SKM-1 (cell line): ENCODE data around the gene ZNF414.
"Not testable (repeated sequence)": the region's sequence is repeated elsewhere in the genome, so short reads cannot be mapped to it uniquely, and the experiment has no call there.

Source experiments
- DNase-seq: peaks from one replicate; lab custom pipeline; 2025; ENCODE audit not compliant: unreplicated experiment; lab: John Stamatoyannopoulos, UW

ZNF414 gene, protein sequence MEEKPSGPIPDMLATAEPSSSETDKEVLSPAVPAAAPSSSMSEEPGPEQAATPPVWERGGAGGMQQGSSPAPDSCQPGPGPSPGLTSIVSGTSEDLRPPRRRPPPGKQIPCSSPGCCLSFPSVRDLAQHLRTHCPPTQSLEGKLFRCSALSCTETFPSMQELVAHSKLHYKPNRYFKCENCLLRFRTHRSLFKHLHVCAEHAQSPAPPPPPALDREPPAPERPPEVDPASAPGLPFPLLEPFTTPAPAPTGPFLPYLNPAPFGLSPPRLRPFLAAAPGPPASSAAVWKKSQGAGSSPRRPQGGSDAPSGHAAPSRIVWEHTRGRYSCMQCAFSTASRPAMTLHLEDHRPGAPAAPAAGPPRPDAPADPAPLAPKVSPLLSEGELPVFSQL

DNA sequence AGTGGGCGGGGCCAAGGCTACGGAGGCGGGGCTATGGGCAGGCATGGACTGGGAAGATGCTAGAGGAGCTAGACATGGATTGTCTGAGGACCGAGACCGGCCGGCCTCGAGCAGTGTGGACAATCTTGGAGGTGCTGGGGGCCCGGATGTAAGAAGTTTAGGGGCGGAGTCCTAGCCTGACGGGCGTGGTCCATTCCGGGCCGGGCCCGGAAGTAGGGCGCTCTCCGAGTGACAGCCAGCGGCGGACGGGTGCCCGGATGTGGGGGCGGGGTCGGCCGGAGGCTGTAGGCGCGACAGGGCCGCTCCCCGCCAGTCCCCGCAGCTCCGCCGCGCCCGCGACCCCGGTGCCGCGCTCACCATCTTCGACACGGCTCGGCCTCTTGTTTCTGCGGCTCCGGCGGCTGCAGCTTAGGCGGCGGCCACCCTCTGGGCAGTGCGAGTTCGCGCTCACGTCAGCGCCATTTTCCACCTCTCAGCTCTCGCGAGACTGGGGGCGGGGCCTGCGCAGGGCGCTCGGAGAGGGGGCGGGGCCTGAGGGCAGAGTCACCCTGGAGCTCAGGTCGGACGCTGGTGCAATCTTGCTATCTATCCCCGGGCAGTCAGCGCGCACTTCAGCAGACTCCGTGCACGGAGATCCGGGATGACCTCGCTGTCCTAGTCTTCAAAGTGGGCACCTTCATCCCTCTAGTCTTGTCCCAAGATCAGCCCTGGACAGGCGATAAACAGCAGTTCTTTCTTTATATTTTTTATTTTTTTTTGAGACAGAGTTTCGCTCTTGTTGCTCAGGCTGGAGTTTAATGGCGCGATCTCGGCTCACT, at the start of gene ZNF414:
TSS of gene ZNF414 (minus strand) at position 481 of the 818 bp plus-strand sequence. CDS start at position 360, 121 bp downstream.
- DNase-seq: peak; percentile 95

DNA sequence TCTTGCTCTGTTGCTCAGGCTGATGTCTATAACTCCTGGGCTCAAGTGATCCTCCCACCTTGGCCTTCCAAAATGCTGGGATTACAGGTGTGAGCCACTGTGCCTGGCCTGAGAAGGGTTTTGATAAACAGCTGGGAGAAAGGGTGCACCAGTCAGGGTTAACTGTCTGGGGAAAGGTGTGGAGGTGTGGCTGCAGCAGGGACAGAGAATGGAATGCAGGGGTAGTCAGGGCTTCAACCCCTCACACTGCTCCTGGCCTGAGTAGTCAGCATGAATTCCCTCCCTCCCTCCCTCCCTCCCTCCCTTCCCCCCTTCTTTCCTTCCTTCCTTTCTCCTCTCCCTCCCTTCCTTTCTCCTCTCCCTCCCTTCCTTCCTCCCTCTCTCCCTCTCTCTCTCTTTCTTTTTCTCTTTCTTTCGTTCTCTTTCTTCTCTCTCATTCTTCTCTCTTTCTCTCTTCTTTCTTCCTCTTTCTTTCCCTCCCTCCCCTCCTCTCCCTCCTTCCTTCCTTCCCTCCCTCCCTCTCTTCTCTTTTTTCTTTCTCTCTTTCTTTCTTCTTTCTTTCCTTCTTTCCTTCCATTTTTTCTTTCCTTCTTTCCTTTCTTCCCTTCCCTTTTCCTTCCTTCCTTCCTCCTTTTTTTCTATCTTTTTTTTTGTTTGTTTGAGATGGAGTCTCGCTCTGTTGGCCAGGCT, 47.3 kb upstream of the ZNF414 start:
- DNase-seq: no peak

DNA sequence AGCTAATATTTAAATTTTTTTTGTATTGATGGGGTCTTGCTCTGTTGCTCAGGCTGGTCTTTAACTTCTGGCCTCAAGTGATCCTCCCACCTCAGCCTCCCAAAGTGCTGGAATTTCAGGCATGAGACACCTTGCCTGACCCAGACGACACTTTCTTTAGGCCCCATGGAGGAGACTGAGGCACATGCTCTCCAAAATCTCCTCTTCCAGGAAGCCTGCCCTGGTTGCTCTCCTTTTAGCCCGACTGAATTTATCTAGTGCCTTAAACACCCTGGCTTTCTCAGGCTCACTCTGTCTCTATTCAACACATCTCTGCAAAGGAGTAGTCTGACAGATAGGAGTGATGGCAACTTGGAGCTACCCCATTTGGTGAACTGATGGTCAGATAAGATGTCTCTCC, 44.4 kb upstream of the ZNF414 start:
- DNase-seq: no peak

GRCh38 chr19:8557642-8558238, 43.8 kb upstream of the ZNF414 start:
- no peak for DNase-seq

DNA sequence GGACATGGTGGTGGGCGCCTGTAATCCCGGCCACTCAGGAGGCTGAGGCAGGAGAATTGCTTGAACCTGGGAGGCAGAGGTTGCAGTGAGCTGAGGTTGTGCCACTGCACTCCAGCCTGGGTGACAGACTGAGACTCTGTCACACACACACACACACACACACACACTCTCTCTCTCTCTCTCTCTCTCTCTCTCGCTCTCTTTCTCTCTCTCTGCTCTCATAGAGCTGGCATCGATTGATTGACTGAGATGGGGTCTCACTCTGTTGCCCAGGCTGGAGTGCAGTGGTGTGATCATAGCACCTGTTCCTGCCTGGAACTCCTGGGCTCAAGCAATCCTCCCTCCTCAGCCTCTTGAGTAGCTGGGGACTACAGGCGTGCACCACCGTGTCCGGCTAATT, 39.8 kb upstream of the ZNF414 start:
- not testable (repeated sequence) for DNase-seq

DNA sequence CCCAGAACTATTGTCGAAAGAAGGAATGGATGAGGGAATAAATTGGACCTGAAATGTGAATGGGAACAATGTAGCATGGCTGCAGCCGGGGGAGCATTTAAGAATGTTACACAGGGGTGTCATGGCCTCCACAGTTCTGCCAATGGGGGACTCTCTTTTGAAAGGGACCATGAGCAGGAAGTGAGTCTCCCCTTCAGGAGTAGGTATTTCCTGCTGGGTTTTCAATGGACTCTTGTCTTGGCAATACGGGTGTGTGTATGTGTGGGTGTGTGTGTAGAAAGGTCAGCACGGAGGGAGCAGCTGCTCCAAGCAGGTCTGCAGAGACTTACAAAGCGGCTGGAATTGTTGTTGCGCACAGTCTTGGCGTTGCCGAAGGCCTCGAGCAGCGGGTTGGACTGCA, 38.8 kb upstream of the ZNF414 start:
- DNase-seq: no peak

GRCh38 chr19:8550070-8550469, 36.1 kb upstream of the ZNF414 start:
- no peak for DNase-seq

DNA sequence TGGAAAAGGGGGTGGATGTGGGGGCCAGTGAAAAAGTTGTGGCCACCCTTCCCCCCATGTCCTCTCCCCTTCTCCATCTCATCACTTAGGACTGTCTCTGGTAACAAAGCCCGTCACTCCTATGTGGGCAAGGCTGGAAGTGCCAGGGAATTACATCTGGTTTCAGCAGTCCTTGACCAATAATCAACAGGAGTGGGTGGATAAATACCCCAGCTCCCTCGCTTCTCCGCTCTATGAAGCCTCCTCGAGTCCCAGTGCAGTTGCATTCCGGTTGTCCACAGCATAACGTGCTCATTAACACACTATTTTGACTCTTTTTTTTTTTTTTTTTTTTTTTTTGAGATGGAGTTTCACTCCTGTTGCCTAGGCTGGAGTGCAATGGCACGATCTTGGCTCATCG, 31.8 kb upstream of the ZNF414 start:
- DNase-seq: no peak

DNA sequence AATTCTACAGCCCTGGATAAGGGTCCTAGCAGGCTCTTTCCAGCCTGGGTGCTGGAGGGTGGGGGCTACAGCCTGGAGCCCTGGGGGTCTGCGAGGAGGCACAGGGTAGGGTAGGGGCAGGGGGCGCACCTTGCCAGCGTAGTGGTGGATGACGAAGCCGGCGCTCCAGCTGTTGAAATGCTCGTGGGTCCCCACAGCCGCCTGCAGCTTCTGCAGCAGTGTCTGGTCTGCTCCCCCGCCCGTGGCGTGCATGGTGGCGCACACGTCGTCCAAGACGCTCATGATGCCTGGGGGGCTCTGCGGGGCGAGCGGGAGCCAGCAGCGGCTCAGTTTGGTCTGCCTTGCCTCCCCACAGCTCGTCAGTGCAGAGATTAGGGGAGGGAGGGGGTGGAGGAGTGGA, 30.2 kb upstream of the ZNF414 start:
- DNase-seq: no peak

GRCh38 chr19:8539621-8540149, 25.7 kb upstream of the ZNF414 start:
- DNase-seq: no peak

DNA sequence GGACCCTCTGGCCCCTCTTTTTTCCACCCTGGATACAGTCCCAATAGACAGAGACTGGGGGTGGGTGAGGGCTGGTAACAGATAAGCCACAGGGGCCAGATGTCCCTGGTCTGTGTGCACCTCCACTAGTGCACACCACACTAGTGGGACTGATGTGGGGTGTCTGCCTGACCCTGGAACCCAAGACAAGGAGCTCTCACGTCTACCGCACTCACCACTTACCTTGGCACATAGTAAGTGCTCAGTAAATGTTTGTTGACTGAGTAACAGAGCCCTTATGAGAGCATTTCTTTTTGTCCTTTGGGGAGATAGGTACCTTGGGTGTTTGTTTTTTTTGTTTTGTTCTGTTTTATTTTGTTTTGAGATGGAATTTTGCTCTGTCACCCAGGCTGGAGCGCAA, 23.1 kb upstream of the ZNF414 start:
- no peak for DNase-seq

- no peak for DNase-seq
Observed at GRCh38 chr19:8536282-8536681, 22.3 kb upstream of the ZNF414 start.

- no peak for DNase-seq
Observed at GRCh38 chr19:8532225-8532624, 18.3 kb upstream of the ZNF414 start.

DNA sequence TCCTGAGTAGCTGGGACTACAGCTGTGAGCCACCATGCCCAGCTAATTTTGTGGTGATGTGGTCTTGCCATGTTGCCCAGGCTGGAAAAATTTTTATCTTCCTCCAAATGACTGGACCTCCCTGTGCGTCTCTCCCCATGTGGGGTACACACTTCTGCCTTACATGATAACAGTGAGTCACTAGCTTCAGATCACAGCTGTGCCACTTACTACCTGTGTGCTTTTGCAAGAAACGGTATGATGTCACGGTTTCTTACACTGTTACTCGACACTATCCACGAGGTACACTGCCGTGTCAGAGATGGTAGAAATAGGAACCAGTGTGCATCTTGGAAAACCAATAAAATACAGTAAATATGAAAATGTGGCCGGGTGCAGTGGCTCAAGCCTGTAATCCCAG, 17.5 kb upstream of the ZNF414 start:
- DNase-seq: no peak

DNA sequence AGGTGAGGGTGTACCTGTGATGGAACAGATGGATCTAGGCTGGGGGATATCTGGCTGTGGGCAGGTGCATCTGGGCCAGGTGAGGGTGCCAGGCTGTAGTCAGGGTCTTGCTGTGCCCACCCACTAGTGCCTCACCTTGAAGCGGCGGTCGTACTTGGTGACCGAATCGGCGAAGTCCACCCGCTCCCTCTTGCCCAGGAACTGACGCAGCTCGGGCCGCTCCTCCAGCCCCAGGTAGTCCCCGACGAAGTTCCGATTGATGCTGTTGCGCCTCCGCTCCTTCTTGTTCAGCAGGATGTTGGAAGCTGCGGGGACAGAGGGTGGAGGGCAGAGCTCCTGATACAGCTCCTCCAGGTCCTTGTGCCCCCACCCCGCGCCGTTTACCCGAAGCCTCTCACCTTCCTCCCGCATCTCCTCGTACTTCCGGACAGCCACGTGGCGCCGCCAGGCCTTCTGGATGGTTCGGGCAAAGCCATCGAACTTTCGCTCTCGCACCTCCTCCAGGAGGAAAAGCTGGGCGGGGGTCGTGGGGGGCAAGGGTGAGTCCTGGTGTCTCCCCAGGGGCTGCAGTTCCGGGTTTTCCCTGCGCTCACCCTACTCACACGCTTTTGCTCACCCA, 16.2 kb upstream of the ZNF414 start:
- no peak for DNase-seq

DNA sequence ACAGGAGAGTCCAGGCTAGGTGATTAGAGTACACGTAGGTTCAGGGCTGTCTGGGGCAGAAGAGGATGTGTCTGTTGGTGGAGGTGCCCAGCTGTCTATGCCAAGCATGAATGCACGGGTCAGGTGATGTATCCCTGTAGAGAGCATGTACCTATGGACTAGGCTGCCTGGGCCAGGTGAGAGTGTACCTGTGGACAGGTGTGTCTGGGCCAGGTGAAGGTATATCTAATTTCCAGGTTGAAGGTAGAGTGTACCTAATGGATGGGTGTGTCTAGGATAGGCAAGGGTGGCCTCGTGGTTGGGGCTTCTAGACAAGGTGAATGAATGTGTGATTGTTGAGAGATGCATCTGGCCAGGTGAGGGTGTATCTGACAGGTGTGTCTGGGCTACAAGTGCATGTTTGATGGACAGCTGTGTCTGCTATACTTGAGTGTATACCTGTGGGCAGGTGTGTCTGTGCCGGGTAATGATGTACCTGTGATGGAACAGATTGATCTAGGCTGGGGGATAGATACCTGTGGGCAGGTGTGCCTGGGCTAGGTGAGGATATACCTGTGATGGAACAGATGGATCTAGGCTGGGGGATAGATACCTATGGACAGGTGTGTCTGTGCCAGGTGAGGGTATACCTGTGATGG, 15.5 kb upstream of the ZNF414 start:
- DNase-seq: no peak

DNA sequence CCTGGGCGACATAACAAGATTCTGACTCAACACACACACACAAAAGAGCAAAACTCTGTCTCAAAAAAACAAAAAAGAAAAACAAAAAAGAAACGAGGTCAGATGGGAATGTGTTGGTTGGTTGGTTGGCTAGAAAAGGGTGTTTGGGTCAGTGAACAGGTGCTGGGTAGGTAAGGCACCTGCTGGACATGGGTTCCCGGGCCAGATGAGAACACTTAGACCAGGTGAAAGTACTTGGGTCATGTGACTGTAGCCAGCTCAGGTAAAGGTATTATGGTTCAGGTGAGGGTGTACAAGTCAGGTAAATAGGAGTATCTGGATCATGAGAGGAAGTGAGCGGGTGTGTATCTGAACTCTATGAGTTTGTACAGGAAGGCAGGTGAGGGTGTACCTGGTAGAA, 14.5 kb upstream of the ZNF414 start:
- DNase-seq: no peak

DNA sequence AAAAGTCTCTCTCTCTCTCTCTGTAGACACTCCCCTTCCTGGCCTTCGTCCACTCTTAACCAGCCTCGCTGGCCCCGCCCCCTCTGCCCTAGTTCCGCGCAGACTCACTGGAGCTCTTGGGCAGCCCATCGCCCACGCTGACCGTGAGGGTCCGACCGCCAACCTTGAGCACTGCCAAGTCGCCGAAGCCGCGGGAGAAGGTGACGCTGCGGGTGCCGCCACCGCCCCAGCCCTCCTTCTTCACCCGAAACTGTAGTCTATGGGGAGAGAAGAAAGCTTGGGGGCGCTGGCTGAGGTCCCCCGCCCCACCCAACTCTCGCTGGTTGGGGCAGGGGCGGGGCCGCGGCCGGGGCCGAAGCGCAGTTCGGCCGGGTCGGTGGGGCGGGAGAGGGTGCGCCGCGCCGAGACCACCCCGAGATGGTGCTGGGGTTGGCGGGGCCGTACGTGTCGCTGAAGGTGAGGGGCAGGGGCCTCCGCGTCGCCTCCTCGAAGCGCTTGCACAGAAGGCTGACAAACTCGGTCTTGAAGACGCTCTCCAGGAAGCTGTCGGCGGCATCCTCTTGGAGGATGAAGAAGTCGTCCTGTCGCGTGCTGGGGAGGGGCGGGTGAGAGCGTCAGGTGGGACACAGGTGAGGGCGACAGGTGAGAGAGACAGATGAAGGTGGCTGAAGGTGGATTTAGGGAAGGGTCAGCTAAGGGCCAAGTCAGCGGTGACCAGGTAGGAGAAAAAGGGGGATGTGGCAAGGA, 12.6 kb upstream of the ZNF414 start:
- no peak for DNase-seq

GRCh38 chr19:8525401-8525684, 11.4 kb upstream of the ZNF414 start:
- DNase-seq: no peak

GRCh38 chr19:8519388-8519787, 5.4 kb upstream of the ZNF414 start:
- DNase-seq: no peak
